ENCODE measurements around the gene RTN4R. TPM values are rescaled to one million over a fixed set of nuclear protein-coding genes. Genes with fewer than 3 reads are reported as not detected.
"Not testable (repeated sequence)": the region's sequence is repeated elsewhere in the genome, so short reads cannot be mapped to it uniquely, and the experiment has no call there.

Gene RTN4R
- total RNA-seq, 4 donors from 2014 or later, result 2.5 to 6.9 (median 3.6) TPM

- DNase-seq (ENCODE audit: low spot score in 2 of 2), result no peak
- H3K27me3 ChIP-seq, result no peaks in the 10 kb centered on the region
- 92 to 95% methylated on average over 13 of the region's 13 CpGs for WGBS, 2 donors
Observed at GRCh38 chr22:20275836-20276235, 7.7 kb upstream of the RTN4R start.

GRCh38 chr22:20275325-20275724 is 7.2 kb upstream of the RTN4R start:
- not testable (repeated sequence) for H3K27me3 ChIP-seq; DNase-seq (ENCODE audit: low spot score in 2 of 2); H3K9me3 ChIP-seq; H3K27ac ChIP-seq; H3K36me3 ChIP-seq; H3K4me3 ChIP-seq; H3K4me1 ChIP-seq
- WGBS, 2 donors, result 63 to 65% methylated on average over 7 of the region's 7 CpGs

More at GRCh38 chr22:20275836-20276235, 7.7 kb upstream of the RTN4R start:
- Histone ChIP-seq H3K9me3 (no peaks in the 10 kb centered on the region), H3K4me3 (no peak overlapping the region), H3K36me3 (no peaks in the 10 kb centered on the region), H3K27ac (no peak overlapping the region), H3K4me1 (no peaks in the 10 kb centered on the region)
- TF ChIP-seq CTCF (IDR thresholded peaks at IDR 0.05) (no peak), POLR2A (IDR thresholded peaks at IDR 0.05) (no peak), EP300 (IDR thresholded peaks at IDR 0.05) (no peak)

- H3K27ac ChIP-seq; H3K4me1 ChIP-seq; H3K36me3 ChIP-seq; H3K27me3 ChIP-seq; H3K4me3 ChIP-seq; H3K9me3 ChIP-seq; DNase-seq (ENCODE audit: low spot score in 2 of 2): not testable (repeated sequence)
- WGBS, 2 donors, result 75 to 88% methylated on average over 6 of the region's 10 CpGs
Observed at GRCh38 chr22:20274374-20274773, 6.3 kb upstream of the RTN4R start.

- Histone ChIP-seq H3K4me3 (no peak overlapping the region), H3K9me3 (no peaks in the 10 kb centered on the region), H3K4me1 (peaks cover 0 to 1% (median 0%) of the 10 kb centered on the region in 4 donors), H3K27me3 (peaks cover 0 to 7% of the 10 kb centered on the region in 2 donors), H3K27ac (no peak overlapping the region), H3K36me3 (no peaks in the 10 kb centered on the region)
- WGBS, 2 donors, result 45 to 49% methylated on average over 8 to 12 of the region's 12 CpGs
- no peak for TF ChIP-seq EP300 (IDR thresholded peaks at IDR 0.05)
- TF ChIP-seq CTCF (IDR thresholded peaks at IDR 0.05), result no peak
- no peak for TF ChIP-seq POLR2A (IDR thresholded peaks at IDR 0.05)
- DNase-seq (ENCODE audit: low spot score in 2 of 2), result no peak
Observed at GRCh38 chr22:20273758-20274181, 5.7 kb upstream of the RTN4R start.

GRCh38 chr22:20272700-20273099 is 4.6 kb upstream of the RTN4R start:
- TF ChIP-seq CTCF (IDR thresholded peaks at IDR 0.05) (no peak), EP300 (IDR thresholded peaks at IDR 0.05) (no peak), POLR2A (IDR thresholded peaks at IDR 0.05) (no peak)
- H3K27ac ChIP-seq, result no peak overlapping the region
- DNase-seq (ENCODE audit: low spot score in 2 of 2), result no peak
- H3K4me1 ChIP-seq, result peaks cover 0 to 8% (median 2%) of the 10 kb centered on the region in 4 donors
- no peak overlapping the region for H3K4me3 ChIP-seq
- WGBS, 2 donors, result 81 to 92% methylated on average over 8 to 13 of the region's 13 CpGs
- no peaks in the 10 kb centered on the region for H3K9me3 ChIP-seq
- no peaks in the 10 kb centered on the region for H3K36me3 ChIP-seq
- H3K27me3 ChIP-seq, result peaks cover 0 to 11% of the 10 kb centered on the region in 2 donors

- no peak for DNase-seq (ENCODE audit: low spot score in 2 of 2)
- peaks cover 0 to 13% (median 7%) of the 10 kb centered on the region in 4 donors for H3K4me1 ChIP-seq
- peaks cover 0 to 16% of the 10 kb centered on the region in 2 donors for H3K27me3 ChIP-seq
- TF ChIP-seq CTCF (IDR thresholded peaks at IDR 0.05) (no peak), POLR2A (IDR thresholded peaks at IDR 0.05) (no peak), EP300 (IDR thresholded peaks at IDR 0.05) (no peak)
- no peak overlapping the region for H3K27ac ChIP-seq
- 85 to 87% methylated on average over 8 of the region's 9 CpGs for WGBS, 2 donors
- no peaks in the 10 kb centered on the region for H3K9me3 ChIP-seq
- no peak overlapping the region for H3K4me3 ChIP-seq
- no peaks in the 10 kb centered on the region for H3K36me3 ChIP-seq
Observed at GRCh38 chr22:20272174-20272573, 4.1 kb upstream of the RTN4R start.

Data from tibial nerve (tissue), 4 donors.